Keratinocyte (primary cell): Measurements from ENCODE around the gene TGIF1.

Source experiments
- EZH2 ChIP-seq: IDR thresholded peaks from one replicate; pipeline ENCODE4 v1.6.1; 2012; ENCODE audit warnings: inconsistent platforms, mild to moderate bottlenecking, low read length, moderate library complexity
- TF ChIP-seq, protein P1 (sequence below), 3 experiments: IDR thresholded peaks in 1 of 3; conservative IDR thresholded peaks in 1 of 3; optimal IDR thresholded peaks in 1 of 3; 2 replicates in 2 of 3; 3 replicates in 1 of 3; pipeline versions ENCODE3 to v1.5.1; 2011; ENCODE audit warnings: low read length in 3 of 3, mild to moderate bottlenecking in 3 of 3, moderate library complexity in 2 of 3, control low read depth in 1 of 3, inconsistent platforms in 1 of 3; ENCODE audit not compliant: insufficient read depth in 2 of 3; ENCODE audit errors: extremely low read depth in 1 of 3

DNA sequence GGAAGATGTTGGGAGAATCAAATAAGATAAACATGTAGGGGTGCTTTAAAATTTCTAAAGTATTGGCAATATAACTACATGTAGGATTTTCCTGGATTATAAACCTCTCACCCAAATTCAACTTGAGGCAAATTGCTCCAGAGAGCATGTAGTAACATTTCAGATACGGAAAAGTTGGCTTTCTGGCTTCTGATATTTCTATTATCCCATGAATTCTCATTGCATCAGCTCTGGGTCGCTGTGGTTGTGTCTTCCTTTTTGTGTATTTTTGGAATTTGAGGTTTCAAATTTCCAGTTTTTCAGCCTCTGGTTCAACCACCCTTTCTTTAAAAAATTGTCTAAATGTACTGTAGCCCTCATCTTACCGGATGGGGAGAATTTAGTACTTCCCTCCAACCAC lies 32.3 kb downstream of the TGIF1 start:
- no peak for TF ChIP-seq EZH2
- TF ChIP-seq, protein P1, sequence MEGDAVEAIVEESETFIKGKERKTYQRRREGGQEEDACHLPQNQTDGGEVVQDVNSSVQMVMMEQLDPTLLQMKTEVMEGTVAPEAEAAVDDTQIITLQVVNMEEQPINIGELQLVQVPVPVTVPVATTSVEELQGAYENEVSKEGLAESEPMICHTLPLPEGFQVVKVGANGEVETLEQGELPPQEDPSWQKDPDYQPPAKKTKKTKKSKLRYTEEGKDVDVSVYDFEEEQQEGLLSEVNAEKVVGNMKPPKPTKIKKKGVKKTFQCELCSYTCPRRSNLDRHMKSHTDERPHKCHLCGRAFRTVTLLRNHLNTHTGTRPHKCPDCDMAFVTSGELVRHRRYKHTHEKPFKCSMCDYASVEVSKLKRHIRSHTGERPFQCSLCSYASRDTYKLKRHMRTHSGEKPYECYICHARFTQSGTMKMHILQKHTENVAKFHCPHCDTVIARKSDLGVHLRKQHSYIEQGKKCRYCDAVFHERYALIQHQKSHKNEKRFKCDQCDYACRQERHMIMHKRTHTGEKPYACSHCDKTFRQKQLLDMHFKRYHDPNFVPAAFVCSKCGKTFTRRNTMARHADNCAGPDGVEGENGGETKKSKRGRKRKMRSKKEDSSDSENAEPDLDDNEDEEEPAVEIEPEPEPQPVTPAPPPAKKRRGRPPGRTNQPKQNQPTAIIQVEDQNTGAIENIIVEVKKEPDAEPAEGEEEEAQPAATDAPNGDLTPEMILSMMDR (optimal IDR thresholded peaks at IDR 0.05 in 1 of 3, IDR thresholded peaks at IDR 0.05 in 1 of 3, conservative IDR thresholded peaks at IDR 0.05 in 1 of 3; ENCODE audit: extremely low read depth in 1 of 3, insufficient read depth in 2 of 3, low read length in 3 of 3), result no peak
